Breast epithelium (tissue), 3 donors: Measurements from ENCODE around the gene RPS19BP1.

ENCODE experiments used
- POLR2A ChIP-seq: fragments of 450-650 bp; IDR thresholded peaks from one replicate; pipeline ENCODE4 v1.6.1; 2016; ENCODE audit warnings: antibody characterized with exemption, mild to moderate bottlenecking, moderate library complexity
- TF ChIP-seq, protein P1 (sequence below), 3 donors: fragments of 450-650 bp; IDR thresholded peaks; one replicate each; pipeline ENCODE4 v1.5.1; 2016 to 2017; ENCODE audit warnings: antibody characterized with exemption in 3 of 3, mild to moderate bottlenecking in 3 of 3, moderate library complexity in 3 of 3

DNA sequence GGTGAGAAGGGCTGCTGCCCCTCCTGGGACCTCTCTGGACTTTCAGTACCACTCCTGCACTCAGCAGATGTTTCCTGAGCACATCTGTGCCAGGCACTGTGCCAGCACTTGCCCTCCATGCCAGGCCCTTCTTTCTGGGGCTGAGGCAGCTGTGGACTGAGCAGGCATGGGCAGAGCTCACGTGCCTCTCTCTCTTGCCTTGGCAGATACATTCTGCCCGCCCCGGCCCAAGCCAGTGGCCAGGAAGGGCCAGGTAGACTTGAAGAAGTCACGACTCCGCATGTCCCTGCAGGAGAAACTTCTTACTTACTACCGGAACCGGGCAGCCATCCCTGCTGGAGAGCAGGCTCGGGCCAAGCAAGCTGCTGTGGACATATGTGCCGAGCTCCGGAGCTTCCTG, 20.5 kb downstream of the RPS19BP1 start:
- no peak for TF ChIP-seq POLR2A
- TF ChIP-seq, protein P1, sequence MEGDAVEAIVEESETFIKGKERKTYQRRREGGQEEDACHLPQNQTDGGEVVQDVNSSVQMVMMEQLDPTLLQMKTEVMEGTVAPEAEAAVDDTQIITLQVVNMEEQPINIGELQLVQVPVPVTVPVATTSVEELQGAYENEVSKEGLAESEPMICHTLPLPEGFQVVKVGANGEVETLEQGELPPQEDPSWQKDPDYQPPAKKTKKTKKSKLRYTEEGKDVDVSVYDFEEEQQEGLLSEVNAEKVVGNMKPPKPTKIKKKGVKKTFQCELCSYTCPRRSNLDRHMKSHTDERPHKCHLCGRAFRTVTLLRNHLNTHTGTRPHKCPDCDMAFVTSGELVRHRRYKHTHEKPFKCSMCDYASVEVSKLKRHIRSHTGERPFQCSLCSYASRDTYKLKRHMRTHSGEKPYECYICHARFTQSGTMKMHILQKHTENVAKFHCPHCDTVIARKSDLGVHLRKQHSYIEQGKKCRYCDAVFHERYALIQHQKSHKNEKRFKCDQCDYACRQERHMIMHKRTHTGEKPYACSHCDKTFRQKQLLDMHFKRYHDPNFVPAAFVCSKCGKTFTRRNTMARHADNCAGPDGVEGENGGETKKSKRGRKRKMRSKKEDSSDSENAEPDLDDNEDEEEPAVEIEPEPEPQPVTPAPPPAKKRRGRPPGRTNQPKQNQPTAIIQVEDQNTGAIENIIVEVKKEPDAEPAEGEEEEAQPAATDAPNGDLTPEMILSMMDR (IDR thresholded peaks at IDR 0.05) = no peak
